Measurements from ENCODE around the gene ADCK1. TPM values are rescaled to one million over a fixed set of nuclear protein-coding genes. Genes with fewer than 3 reads are reported as not detected.
"Not testable (repeated sequence)": the region's sequence is repeated elsewhere in the genome, so short reads cannot be mapped to it uniquely, and the experiment has no call there.

ADCK1 gene
- total RNA-seq, 1 donor from 2014 or later, result 8.9 TPM

DNA sequence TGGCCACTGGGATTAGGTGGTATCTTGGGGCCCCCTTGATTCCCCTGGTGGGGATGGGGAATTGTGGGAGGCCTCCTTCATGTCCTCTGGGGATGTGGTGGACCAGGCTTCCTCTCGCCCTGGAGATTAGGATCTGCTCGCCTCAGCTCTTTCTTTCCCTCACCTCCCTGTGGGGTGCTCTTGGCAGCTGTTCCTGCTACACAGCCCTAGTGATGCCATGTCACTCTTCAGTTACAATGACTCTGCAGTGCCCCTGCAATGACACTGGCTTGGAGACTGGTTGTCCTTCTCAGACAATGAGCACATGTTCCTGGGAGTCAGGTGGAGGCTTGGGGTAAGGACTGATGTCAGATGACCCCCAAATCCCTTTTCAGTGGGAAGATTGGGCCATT lies 83.9 kb downstream of the ADCK1 start:
- ATAC-seq (ENCODE audit: poor library complexity), result no peak
- no peak for DNase-seq
- intact Hi-C loops (cut with DNase I), result no loop called here

- DNase-seq (no peak), ATAC-seq (ENCODE audit: poor library complexity) (no peak)
- intact Hi-C loops (cut with DNase I), result no loop called here
Observed at GRCh38 chr14:77885367-77885766, 85.5 kb downstream of the ADCK1 start.

GRCh38 chr14:77886010-77886409 lies 86.1 kb downstream of the ADCK1 start:
- DNase-seq (no peak), ATAC-seq (ENCODE audit: poor library complexity) (no peak)

GRCh38 chr14:77888903-77889302 lies 89.0 kb downstream of the ADCK1 start:
- intact Hi-C loops (cut with DNase I); DNase-seq; ATAC-seq (ENCODE audit: poor library complexity): not testable (repeated sequence)

More at GRCh38 chr14:77886010-77886409, 86.1 kb downstream of the ADCK1 start:
- intact Hi-C loops (cut with DNase I), result no loop called here

- intact Hi-C loops (cut with DNase I), result no loop called here
- ATAC-seq (ENCODE audit: poor library complexity) (no peak), DNase-seq (no peak)
Observed at GRCh38 chr14:77889971-77890442, 90.1 kb downstream of the ADCK1 start.

DNA sequence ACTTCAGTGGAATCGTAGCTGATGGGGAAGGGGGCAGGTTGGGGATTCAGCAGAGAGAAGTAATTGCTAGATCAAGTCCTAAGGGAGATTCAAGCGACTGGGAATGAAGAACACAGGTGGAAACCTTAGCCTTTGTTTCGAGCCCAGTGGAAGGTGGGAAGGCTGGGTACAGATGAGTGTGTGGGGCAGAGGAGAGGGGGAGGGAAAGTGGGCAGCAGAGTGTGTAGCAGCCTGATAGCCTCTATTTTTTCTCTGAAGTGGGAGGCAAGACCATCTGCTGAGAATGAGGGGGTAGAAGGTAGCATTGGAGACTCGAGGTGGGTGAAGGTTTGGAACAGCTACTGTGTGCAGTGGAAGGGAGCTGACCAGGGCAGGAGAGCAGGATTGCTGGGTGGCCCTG lies 91.0 kb downstream of the ADCK1 start:
- intact Hi-C loops (cut with DNase I), result no loop called here
- ATAC-seq (ENCODE audit: poor library complexity) (no peak), DNase-seq (no peak)

DNA sequence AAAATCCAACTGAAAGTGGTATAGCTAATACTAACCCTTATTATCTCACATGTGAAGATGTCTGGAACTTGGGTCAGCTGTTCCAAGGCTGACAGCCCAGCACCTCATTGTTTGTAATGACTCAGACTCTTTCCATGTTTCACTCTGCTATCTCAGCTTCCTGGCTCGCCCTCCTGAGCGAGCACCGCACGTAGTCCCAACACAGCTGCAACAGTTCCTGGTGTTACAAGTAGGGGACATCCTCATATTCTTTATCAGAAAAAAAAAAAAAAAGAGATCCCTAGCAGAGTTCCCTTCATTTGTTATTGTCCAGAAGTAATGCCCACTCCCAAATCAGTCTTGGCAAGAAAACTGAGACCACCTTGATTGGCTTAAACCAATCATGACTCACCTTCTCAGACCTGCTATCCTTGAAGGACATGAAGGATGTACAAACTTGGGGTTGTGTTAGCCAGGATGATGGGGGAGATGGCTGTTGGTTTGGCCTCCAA lies 92.5 kb downstream of the ADCK1 start:
- DNase-seq (no peak), ATAC-seq (ENCODE audit: poor library complexity) (peak; percentile 84)
- intact Hi-C loops (cut with DNase I), result no loop called here

- ATAC-seq (ENCODE audit: poor library complexity), result no peak
- intact Hi-C loops (cut with DNase I), result no loop called here
Observed at GRCh38 chr14:77892890-77893484, 93.1 kb downstream of the ADCK1 start.

GRCh38 chr14:77897374-77897773 lies 97.5 kb downstream of the ADCK1 start:
- ATAC-seq (ENCODE audit: poor library complexity) (no peak), DNase-seq (no peak)
- intact Hi-C loops (cut with DNase I), result no loop called here

More at GRCh38 chr14:77892890-77893484, 93.1 kb downstream of the ADCK1 start:
- no peak for DNase-seq

DNA sequence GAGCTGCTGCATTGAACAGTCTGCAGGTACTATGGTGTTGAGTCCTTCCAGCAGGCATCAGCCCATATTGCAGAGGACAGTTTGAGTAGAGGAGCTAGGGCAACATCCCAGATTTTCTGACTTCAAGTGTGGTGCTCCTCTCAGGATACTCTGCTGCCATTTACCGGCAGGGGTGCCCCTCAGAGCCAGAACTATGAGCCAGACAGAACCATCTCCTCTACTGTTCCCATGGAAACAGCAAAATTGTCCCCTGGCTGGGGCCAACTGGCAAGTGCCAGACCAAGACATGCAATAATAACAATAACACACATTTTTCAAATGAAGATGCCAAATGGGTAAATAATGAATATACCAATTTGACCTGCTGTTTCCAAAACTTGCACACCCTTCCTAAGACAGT lies 102.9 kb downstream of the ADCK1 start:
- ATAC-seq (ENCODE audit: poor library complexity), result no peak
- intact Hi-C loops (cut with DNase I), result no loop called here
- no peak for DNase-seq

DNA sequence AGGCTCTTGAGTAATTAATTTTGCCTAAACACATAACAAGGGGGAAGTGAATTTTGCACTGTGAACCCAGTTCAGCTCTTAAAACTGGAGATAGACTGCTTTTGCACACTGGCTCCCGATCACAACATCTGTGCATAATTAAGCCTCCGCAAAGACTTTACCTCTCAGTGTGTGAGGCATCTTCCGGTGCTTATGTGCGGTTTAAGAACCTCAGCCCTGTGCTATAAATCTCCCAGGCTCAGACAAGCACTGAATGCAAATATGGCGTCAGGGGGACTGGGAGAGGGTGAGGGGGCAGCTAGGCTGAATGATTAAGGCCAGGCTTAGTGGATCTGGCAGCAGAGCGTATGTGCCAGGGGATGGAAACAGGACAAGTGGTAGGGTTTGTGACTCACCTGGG lies 103.3 kb downstream of the ADCK1 start:
- ATAC-seq (ENCODE audit: poor library complexity), result no peak
- DNase-seq, result no peak
- intact Hi-C loops (cut with DNase I), result no loop called here

DNA sequence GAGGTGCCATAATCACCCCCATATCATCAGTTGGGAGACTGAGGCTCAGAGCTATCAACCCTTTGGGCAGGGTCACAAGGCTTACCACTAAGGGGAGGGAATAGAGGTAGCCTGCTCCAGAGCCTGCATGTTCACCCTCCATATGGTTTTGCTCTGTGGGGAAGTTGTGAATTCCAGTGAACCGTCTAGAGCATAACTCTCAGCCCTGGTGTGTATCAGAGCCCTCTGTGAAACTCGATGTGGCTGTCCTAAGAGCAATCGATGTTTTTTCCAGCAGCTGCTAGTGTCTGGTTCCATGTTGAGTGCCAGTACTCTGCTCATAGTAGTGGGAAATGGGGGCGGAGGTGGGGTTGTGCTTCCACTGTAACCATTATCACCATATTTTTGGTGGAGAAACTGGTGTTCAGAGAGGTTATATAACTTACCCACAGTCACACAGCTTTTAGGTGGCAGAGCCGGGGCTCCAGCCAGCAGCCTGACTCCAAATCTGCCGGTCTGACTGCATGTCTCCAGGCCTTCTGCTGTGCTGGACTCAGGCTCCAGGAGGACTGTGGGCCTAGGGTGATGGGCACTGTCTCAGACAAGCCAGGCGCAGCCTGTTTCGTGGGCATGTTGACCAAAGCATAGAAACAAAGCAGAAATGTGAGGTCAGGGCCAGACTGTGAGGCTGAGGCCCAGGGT lies 104.2 kb downstream of the ADCK1 start:
- no peak for ATAC-seq (ENCODE audit: poor library complexity)
- no peak for DNase-seq
- intact Hi-C loops (cut with DNase I), result no loop called here

DNA sequence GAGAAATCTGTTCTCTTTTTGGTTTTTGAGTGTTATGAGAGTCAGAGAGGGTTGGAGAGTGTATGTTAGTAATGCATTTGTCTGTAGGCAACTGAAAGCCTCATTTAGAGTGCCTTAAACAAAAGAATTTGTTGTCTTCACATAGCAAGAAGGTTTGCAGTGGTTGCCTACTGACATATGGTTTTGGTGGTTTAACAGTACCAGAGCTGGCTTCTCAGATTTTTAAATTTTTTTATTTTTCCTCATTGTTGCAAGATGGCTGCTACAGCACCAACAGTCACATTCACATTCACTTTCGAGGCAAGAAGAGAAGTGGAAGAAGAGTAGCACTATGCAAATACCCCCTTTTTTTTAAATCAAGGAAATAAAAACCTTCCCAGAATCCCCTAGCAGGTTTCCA lies 106.5 kb downstream of the ADCK1 start:
- DNase-seq (no peak), ATAC-seq (ENCODE audit: poor library complexity) (no peak)
- intact Hi-C loops (cut with DNase I), result no loop called here

GRCh38 chr14:77908847-77909246 lies 108.9 kb downstream of the ADCK1 start:
- intact Hi-C loops (cut with DNase I), result no loop called here
- DNase-seq, result no peak

GRCh38 chr14:77909911-77910310 lies 110.0 kb downstream of the ADCK1 start:
- DNase-seq (no peak), ATAC-seq (ENCODE audit: poor library complexity) (no peak)
- intact Hi-C loops (cut with DNase I), result no loop called here

More at GRCh38 chr14:77908847-77909246, 108.9 kb downstream of the ADCK1 start:
- ATAC-seq (ENCODE audit: poor library complexity), result no peak

DNA sequence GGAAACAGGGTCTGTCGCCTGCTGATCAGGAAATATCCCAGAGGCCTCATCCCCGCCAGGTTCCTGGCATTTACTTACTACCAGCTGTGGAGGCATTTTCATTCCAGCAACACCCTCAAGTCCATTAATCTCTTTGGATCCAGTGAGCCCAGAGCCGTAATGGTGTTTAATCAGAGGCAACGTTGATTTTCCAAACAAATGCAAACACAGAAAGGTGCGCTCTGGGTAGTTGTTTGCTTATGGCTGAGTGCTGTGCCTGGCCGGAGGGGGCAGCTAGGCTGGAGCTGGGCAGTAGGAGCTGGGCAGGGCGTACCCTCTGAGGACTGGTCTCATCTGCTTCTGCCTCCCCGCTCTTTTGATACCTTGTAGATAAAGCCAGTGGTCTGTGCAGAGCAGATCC lies 110.6 kb downstream of the ADCK1 start:
- intact Hi-C loops (cut with DNase I), result no loop called here
- no peak for ATAC-seq (ENCODE audit: poor library complexity)
- no peak for DNase-seq

DNA sequence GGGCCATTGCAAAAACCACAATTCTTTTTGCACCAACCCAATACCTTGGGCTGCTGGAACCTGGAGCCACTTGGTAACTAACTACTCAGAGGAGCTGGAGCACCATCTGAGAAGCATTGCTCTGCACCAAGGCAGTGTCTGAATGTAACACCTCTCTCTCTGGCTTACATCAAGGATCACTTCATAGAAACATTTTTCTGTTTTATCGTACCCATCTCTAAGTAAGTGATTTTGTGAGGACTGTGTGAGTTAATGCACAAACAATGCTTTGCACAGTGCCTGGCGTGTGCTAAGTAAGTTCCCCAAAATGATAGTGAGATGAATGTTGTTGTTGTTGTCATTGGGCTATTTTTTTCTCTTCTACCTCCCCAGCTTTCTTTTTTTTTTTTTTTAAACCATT lies 111.4 kb downstream of the ADCK1 start:
- no peak for DNase-seq
- no peak for ATAC-seq (ENCODE audit: poor library complexity)
- intact Hi-C loops (cut with DNase I), result no loop called here

DNA sequence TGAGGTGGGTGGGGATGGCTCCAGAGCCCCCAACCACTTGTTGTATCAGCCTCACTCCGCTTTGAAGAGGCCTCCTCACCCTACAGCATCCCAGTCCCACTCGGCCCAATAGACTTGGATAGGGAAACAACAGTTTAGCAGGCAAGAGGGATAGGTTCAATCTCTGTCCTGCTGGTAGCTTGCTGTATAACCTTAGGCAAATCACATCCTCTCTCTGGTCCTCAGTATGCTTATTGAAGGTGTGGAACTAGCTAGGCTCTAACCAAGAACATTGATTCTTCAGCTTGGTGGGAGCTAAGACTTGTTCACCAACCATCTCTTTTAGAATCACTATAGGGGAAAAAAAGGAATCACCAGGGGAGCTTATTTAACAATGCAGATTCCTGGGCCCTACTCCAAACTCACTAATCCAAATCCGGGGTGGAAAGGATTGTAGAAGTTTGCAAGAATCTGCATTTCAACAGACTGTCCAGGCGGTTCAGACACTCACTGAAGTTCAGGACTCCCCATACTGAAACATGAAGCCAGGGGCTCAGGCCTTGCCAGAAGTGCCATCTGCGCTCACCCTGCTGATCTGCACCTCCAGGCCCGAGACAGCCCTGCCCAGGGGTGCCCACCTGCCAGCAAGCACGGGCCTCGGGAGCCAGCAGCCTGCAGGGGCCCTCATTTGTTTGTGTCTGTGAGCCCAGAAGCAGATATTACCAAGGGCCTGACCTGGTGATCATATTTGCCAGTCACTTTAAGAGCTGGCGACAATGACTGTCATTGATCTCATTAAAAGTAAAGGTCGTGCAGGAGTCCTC lies 113.0 kb downstream of the ADCK1 start:
- intact Hi-C loops (cut with DNase I), result no loop called here
- no peak for ATAC-seq (ENCODE audit: poor library complexity)
- DNase-seq, result no peak

- DNase-seq (no peak), ATAC-seq (ENCODE audit: poor library complexity) (no peak)
- intact Hi-C loops (cut with DNase I), result no loop called here
Observed at GRCh38 chr14:77914073-77914721, 114.3 kb downstream of the ADCK1 start.
